IPS DF 19.7 (cell line): ENCODE measurements around the gene SETD3.

ENCODE experiments used
- DNase-seq: peaks from one replicate; pipeline ENCODE4 v3.0.0-alpha.2; 2013; ENCODE audit warnings: low read depth, low spot score

Gene SETD3

GRCh38 chr14:99497894-99498293, 17.2 kb upstream of the SETD3 start:
- no peak for DNase-seq

- DNase-seq: no peak
Observed at GRCh38 chr14:99497341-99497740, 16.7 kb upstream of the SETD3 start.

GRCh38 chr14:99484106-99484505, 3.4 kb upstream of the SETD3 start:
- no peak for DNase-seq

- no peak for DNase-seq
Observed at GRCh38 chr14:99481745-99482099, 1.1 kb upstream of the SETD3 start.

GRCh38 chr14:99480917-99481744, 472 bp upstream of the SETD3 start, which contains the start of gene CCNK:
TSS of gene CCNK (plus strand) at chr14:99481409. CDS start at chr14:99492678, 11,269 bp downstream.
- DNase-seq: peak; percentile 97

GRCh38 chr14:99479160-99479905, 1.3 kb downstream of the SETD3 start:
- no peak for DNase-seq

GRCh38 chr14:99478128-99478527, 2.5 kb downstream of the SETD3 start:
- DNase-seq: no peak

GRCh38 chr14:99476864-99477263, 3.8 kb downstream of the SETD3 start:
- DNase-seq: no peak

GRCh38 chr14:99475660-99476059, 5.0 kb downstream of the SETD3 start:
- DNase-seq: no peak

GRCh38 chr14:99475179-99475578, 5.5 kb downstream of the SETD3 start:
- DNase-seq: no peak

- no peak for DNase-seq
Observed at GRCh38 chr14:99473458-99473857, 7.2 kb downstream of the SETD3 start.

GRCh38 chr14:99472937-99473336, 7.7 kb downstream of the SETD3 start:
- no peak for DNase-seq

GRCh38 chr14:99471731-99472130, 8.9 kb downstream of the SETD3 start:
- no peak for DNase-seq

GRCh38 chr14:99468836-99469592, 11.6 kb downstream of the SETD3 start:
- DNase-seq: no peak

GRCh38 chr14:99468081-99468480, 12.6 kb downstream of the SETD3 start:
- DNase-seq: no peak

GRCh38 chr14:99467336-99468078, 13.2 kb downstream of the SETD3 start:
- DNase-seq: no peak

- DNase-seq: no peak
Observed at GRCh38 chr14:99466758-99467157, 13.9 kb downstream of the SETD3 start.

GRCh38 chr14:99465288-99465687, 15.4 kb downstream of the SETD3 start:
- no peak for DNase-seq

- DNase-seq: no peak
Observed at GRCh38 chr14:99463974-99464373, 16.7 kb downstream of the SETD3 start.

- DNase-seq: no peak
Observed at GRCh38 chr14:99462210-99462609, 18.4 kb downstream of the SETD3 start.

GRCh38 chr14:99461411-99462085, 19.1 kb downstream of the SETD3 start:
- DNase-seq: no peak
